HG03378 (cell line): Measurements from ENCODE around the gene RIN3.
A peak's percentile ranks its signal among the peaks of the same experiment; 100 is the strongest.

Source experiments
- ATAC-seq: cut with Tn5 transposase; IDR thresholded peaks from one replicate; pipeline ENCODE4 v1.9.1; 2021; ENCODE audit warnings: mild to moderate bottlenecking, moderate library complexity; ENCODE audit not compliant: unreplicated experiment

The RIN3 gene

GRCh38 chr14:92555465-92556111 is 42.0 kb downstream of the RIN3 start:
- no peak for ATAC-seq

- no peak for ATAC-seq
Measured at GRCh38 chr14:92556255-92556741, 42.7 kb downstream of the RIN3 start.

- no peak for ATAC-seq
Measured at GRCh38 chr14:92556863-92557543, 43.4 kb downstream of the RIN3 start.

GRCh38 chr14:92557544-92557912 is 43.9 kb downstream of the RIN3 start:
- no peak for ATAC-seq

GRCh38 chr14:92558319-92558718 is 44.7 kb downstream of the RIN3 start:
- ATAC-seq, result no peak

GRCh38 chr14:92559486-92559885 is 45.9 kb downstream of the RIN3 start:
- ATAC-seq, result no peak

- ATAC-seq, result no peak
Measured at GRCh38 chr14:92560106-92560865, 46.7 kb downstream of the RIN3 start.

GRCh38 chr14:92561906-92562479 is 48.4 kb downstream of the RIN3 start:
- ATAC-seq, result no peak

GRCh38 chr14:92563359-92563758 is 49.8 kb downstream of the RIN3 start:
- peak; percentile 82 for ATAC-seq

GRCh38 chr14:92563765-92564285 is 50.2 kb downstream of the RIN3 start:
- ATAC-seq, result no peak

- no peak for ATAC-seq
Measured at GRCh38 chr14:92564344-92565039, 50.9 kb downstream of the RIN3 start.

- no peak for ATAC-seq
Measured at GRCh38 chr14:92565040-92565717, 51.6 kb downstream of the RIN3 start.

GRCh38 chr14:92565718-92566115 is 52.1 kb downstream of the RIN3 start:
- ATAC-seq, result no peak

- ATAC-seq, result no peak
Measured at GRCh38 chr14:92567173-92567725, 53.7 kb downstream of the RIN3 start.

GRCh38 chr14:92568621-92569479 is 55.3 kb downstream of the RIN3 start:
- peak; percentile 67 for ATAC-seq

- ATAC-seq, result no peak
Measured at GRCh38 chr14:92570674-92571262, 57.2 kb downstream of the RIN3 start.

- no peak for ATAC-seq
Measured at GRCh38 chr14:92572050-92572449, 58.5 kb downstream of the RIN3 start.

- ATAC-seq, result no peak
Measured at GRCh38 chr14:92573761-92574498, 60.3 kb downstream of the RIN3 start.
